Stimulated activated CD4-positive, alpha-beta T cell treated with anti-CD3 and anti-CD28 coated beads, Interleukin-15, amount 100 ng/mL, for 48 hours (primary cell): ENCODE results near the gene CDK18.
"Not testable (repeated sequence)": the region's sequence is repeated elsewhere in the genome, so short reads cannot be mapped to it uniquely, and the experiment has no call there.

Experiments used
- DNase-seq, 2 donors: peaks; one replicate each; pipeline ENCODE4 v3.0.0-alpha.2; 2020; ENCODE audit warnings: low read depth in 2 of 2

Gene CDK18

DNA sequence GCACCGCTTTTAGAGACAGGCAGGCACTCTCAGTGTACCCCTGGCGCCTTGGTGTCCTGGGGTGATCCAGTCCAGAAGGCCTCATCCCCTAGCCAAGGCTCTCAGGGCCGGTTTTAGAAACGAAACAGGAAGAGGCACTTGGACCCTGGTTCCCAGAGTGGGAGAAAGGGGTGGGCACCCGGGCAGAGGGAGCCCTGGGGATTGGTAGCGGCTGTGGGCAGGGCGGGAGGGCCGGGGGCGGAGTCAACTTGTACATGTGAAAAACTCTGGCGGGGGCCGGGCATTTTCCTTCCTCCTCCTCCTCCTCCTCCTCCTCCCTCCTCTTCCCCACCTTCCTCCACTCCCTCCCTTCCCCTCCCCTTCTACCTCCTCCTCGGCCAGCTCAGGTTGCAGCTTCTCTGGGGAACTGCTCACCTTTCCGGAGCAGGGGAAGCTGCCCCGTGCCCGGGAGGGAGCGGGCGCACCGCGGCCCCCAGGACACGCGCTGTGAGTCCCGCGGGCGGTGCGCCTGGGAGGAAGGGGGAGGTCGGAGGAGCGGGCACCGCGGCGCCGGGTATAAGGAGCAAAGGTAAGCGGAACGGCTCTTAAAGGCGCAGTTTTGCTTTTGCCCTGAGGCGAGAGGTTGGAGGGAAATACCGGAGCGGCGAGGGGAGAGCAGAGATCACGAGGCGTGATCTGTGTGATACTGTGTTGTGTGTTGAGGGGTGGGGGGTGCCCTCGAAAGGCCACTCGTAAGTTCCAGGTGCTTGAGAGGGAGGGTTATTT, at the start of gene CDK18:
Gene CDK18, plus strand, starts transcription at position 359 of the 765 bp plus-strand sequence. CDS start 18,499 bp downstream, outside the sequence.
- peak in 1 of 2 donors; percentile 19 for DNase-seq

DNA sequence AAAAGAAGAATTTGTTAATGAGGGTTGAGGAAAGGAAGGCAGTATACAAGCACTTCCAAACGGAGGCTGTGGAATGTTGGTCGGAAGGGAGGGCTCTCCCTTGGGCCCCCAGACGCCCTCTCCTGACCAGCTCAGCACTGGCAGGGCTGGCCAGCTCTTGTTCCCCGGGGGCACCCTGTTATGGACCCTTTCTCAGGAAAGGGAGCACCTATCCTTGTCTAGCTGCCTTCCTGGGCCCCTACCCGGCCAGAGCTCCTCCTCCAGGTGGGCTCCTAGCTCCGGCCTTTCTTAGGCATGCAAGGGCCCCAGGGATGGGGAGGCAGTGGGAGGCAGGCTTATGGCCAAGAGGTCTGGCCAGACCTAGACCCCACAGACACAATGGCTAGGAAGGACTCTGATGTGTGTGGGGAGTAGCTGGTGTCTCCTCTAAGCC, 49.5 kb upstream of the CDK18 start:
- DNase-seq = no peak

- no peak for DNase-seq
Observed at GRCh38 chr1:205455581-205456382, 48.7 kb upstream of the CDK18 start, which contains the start of gene BLACAT1. Gene BLACAT1, minus strand, starts transcription at chr1:205456045.

- no peak for DNase-seq
Observed at GRCh38 chr1:205456383-205456867, 48.0 kb upstream of the CDK18 start.

- DNase-seq = no peak
Observed at GRCh38 chr1:205456868-205457745, 47.4 kb upstream of the CDK18 start.

DNA sequence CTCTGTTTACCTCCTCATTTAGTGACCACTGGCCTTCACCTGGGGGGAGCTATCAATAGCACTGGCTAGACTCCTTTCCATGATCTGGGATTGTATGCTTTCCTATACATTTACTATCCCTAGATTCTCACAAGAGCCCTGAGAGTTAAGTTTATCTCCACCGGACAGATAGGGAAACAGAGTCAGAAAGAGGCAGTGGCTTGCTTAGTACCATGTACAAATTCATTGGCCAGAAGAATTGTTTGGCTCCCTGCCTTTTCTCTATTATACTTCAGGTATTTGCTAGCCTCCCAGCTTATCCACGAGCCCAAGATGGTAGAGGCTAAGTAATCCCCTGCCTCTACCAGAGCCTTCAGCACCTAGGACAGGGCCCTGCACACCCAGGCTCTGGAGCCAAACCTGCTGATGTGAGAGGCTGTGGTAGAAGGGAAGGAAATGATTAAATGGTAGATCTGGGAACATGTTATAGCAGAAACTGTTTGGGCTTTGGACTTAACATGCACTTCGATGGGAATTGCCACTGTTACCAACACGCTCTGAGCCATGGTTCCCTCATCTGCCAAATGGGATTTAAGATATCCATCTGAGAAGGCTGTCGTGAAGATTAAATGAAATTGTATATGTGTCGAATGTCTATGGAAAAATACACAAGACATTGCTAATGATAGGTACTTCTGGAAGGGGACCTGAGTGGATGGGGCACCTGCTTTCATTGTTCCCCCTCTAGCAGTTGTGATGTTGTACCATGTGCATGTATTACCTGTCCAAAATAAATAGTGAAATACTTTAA, 45.5 kb upstream of the CDK18 start:
- DNase-seq = no peak

- no peak for DNase-seq
Observed at GRCh38 chr1:205465392-205465791, 39.1 kb upstream of the CDK18 start.

GRCh38 chr1:205466595-205467220, 37.8 kb upstream of the CDK18 start:
- DNase-seq = no peak

DNA sequence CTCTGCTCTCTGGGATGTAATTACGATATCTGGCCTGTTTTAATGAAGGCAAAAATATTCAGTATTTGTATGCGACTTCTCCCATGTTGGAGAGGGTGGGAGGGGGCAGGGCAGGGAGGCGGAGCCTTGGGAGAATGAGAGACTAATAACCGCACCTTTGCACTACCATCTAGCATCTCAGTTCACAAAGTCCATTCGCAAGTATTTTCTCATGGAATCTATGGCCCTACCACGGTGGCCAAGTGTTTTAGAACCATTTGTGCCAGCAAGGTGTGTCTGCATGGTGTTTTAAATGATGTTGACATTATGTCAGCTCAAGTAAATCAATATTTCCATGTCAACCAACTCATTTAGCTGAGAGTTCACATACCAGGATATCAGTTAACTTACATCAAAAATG, 34.3 kb upstream of the CDK18 start:
- no peak for DNase-seq

GRCh38 chr1:205472737-205473441, 31.6 kb upstream of the CDK18 start:
- DNase-seq = no peak

DNA sequence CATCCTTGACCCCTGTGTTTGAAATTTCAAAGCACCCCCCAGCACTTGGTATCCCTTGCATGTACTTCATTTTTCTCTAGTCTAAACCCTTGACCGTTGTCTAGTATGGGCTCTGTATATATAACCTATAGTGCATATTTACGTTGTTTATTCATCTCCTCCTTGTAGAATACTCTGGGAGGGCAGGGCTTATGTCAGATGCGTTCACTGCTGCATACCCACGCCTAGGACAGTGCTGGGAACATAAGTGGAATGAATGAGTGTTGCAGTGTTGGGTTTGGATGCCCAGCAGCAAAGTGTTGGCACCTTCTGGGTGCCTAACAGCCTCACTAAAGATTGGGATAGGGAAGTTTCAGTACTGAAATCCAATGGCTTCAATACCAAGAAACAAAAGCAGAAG, 31.0 kb upstream of the CDK18 start:
- DNase-seq = no peak

DNA sequence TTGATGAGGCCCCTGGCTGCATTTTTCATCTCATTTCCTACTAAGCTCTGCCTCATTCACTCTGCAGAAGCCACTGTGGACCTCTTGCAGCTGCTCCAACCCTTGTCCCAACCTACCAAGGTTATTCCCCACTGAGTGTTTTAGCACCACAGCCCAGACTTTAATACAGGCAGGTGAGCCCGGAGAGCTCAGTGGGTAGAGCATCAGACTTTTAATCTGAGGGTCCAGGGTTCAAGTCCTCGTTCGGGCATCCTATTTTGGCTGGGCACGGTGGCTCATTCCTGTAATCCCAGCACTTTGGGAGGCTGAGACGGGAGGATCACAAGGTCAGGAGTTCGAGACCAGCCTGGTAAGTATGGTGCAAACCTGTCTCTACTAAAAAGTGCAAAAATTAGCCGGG, 30.5 kb upstream of the CDK18 start:
- no peak for DNase-seq

DNA sequence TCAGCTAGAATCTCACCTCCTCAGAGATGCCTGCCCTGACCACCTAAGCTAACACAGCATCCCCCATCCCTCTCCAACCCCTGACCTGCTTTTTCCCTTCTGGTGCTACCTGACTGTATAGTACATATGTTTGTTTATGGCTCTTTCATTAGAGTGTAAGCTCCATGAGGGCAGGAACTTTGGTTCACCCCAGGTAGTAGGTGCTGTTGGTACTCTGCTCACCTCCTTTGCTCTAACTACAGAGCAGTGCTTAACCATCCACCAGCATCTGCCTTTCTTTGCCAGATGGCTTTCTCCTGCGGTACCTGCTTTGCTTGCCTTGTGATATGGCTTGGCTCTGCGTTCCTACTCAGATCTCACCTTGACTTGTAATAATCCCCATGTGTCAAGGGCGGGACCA, 29.9 kb upstream of the CDK18 start:
- DNase-seq = no peak

GRCh38 chr1:205475855-205476254, 28.6 kb upstream of the CDK18 start:
- DNase-seq = no peak

- no peak for DNase-seq
Observed at GRCh38 chr1:205476648-205477047, 27.8 kb upstream of the CDK18 start.

DNA sequence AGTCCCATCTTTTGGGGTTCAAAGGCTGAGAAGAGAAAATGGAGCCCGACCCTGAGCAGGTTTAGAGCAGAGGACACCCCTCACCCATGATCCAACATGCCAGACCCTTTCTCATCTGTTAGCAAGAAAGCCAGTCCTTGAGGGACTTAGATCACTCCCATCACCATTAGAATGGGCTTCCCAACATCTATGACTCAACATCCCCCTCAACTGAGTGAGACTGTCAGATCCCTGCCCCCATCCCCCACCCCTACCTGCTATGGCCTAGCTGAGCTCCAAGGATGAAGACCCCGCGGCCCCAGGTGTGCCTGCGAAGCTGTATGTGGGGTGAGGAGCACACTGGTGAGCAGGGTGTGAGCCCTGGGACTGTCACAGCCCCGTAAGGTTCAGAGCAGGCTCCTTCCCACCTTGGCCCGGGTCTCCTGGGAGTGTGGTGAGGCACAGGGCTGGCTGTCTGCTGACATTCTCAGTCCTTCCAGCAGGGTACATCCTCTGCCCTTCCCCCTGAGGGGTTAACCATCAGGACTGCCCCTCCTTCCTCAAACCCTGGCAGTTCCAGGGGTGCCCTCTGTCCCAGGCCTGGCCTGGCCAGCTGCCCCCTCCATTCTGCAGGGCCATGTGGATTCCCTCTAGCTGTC, 27.2 kb upstream of the CDK18 start:
- DNase-seq = no peak

GRCh38 chr1:205477759-205478247, 26.7 kb upstream of the CDK18 start:
- DNase-seq = no peak

- DNase-seq = not testable (repeated sequence)
Observed at GRCh38 chr1:205478985-205479384, 25.5 kb upstream of the CDK18 start.

GRCh38 chr1:205480349-205480985, 24.0 kb upstream of the CDK18 start:
- DNase-seq = peak in 1 of 2 donors; percentile 44
